HepG2 (cell line): ENCODE results near the gene RAP1A.

Source experiments
- BHLHE40 ChIP-seq: IDR thresholded peaks from 2 replicates; pipeline ENCODE4 v1.6.1; 2011; ENCODE audit warnings: low read length, improper control_type of control experiment
- BRCA1 ChIP-seq: sonication (generic); formaldehyde crosslinking; IDR thresholded peaks from 2 replicates; pipeline ENCODE4 v1.4.0; 2020; ENCODE audit warnings: missing genetic modification reagents
- NR2F1 ChIP-seq, 2 experiments: fragments of 450-650 bp in 1 of 2; formaldehyde crosslinking in 1 of 2; IDR thresholded peaks; 2 replicates each; pipeline versions ENCODE4 v1.5.0 to v1.6.1; 2016 to 2020; ENCODE audit warnings: mild to moderate bottlenecking in 1 of 2, missing compliant biosample characterization in 1 of 2, missing genetic modification reagents in 1 of 2, moderate library complexity in 1 of 2
- PHF20 ChIP-seq: sonication (generic); formaldehyde crosslinking; IDR thresholded peaks from 2 replicates; pipeline ENCODE4 v1.5.0; 2020; ENCODE audit warnings: mild to moderate bottlenecking, missing genetic modification reagents
- RAD21 ChIP-seq: fragments of 450-650 bp; formaldehyde crosslinking; IDR thresholded peaks from 2 replicates; pipeline ENCODE4 v1.5.0; 2020; ENCODE audit warnings: mild to moderate bottlenecking
- SUZ12 ChIP-seq: fragments of 150-350 bp; IDR thresholded peaks from 2 replicates; pipeline ENCODE4 v1.6.1; 2014; ENCODE audit warnings: low read depth, low read length
- ZBTB20 ChIP-seq: sonication (generic); formaldehyde crosslinking; IDR thresholded peaks from 2 replicates; pipeline ENCODE4 v1.8.1; 2023; ENCODE audit warnings: missing genetic modification reagents, low read depth, mild to moderate bottlenecking, borderline replicate concordance
- ZNF335 ChIP-seq: sonication (generic); formaldehyde crosslinking; IDR thresholded peaks from 2 replicates; pipeline ENCODE4 v1.4.0; 2020; ENCODE audit warnings: missing genetic modification reagents
- ZNF660 ChIP-seq: sonication (generic); formaldehyde crosslinking; IDR thresholded peaks from 2 replicates; pipeline ENCODE4 v1.5.1; 2020; ENCODE audit warnings: mild to moderate bottlenecking, low read depth, missing genetic modification reagents, borderline replicate concordance
- ZSCAN12 ChIP-seq: sonication (generic); formaldehyde crosslinking; IDR thresholded peaks from 2 replicates; pipeline ENCODE4 v1.9.0; 2021; ENCODE audit warnings: mild to moderate bottlenecking, missing genetic modification reagents
- ZSCAN20 ChIP-seq: sonication (generic); formaldehyde crosslinking; IDR thresholded peaks from 2 replicates; pipeline ENCODE4 v1.4.0; 2020; ENCODE audit warnings: missing genetic modification reagents, mild to moderate bottlenecking, borderline replicate concordance
- TF ChIP-seq, protein P1 (sequence below): sonication (generic); formaldehyde crosslinking; IDR thresholded peaks from 2 replicates; pipeline ENCODE4 v1.4.0; 2020; ENCODE audit warnings: missing genetic modification reagents
- TF ChIP-seq, protein P2 (sequence below): sonication (generic); formaldehyde crosslinking; IDR thresholded peaks from 2 replicates; pipeline ENCODE4 v1.8.1; 2023; ENCODE audit warnings: missing genetic modification reagents, inconsistent platforms, borderline replicate concordance
- TF ChIP-seq, protein P3 (sequence below): sonication (generic); formaldehyde crosslinking; conservative IDR thresholded peaks from 2 replicates; pipeline ENCODE4 v1.8.0; 2022; ENCODE audit warnings: missing genetic modification reagents

DNA sequence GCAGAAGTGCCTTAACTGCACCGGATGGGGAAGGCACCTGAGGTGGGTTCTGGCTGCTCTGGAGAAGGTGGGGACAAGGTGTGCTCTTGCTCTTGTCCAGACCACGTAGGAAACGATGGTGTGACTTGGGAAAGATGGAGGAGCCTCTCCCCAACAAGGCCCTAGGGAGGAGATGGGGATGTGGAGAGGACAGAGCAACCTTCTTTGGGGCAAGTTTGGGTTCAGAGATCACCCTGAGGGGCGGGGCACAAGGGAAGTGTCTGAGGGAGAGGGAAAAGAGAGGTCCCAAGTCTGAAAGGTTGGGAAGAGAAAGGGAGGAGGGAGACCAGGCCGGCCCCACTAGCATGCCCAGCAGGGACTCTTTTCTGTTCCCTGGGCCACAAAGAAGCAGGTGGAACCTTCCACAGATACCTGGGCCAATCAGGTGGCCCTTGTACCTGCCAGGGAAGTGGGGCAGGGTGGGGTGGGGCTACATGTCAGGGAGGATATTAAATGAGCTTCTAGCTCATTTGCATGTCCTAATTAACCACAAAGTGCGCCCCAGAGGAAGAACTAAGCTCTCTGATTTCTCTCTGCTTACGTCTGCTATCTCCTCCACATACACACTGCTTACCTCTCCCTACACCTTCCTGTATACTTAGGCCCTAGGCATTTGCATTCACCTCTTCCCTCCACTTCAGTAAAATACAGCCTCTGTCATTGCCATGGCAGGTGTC, 103.7 kb downstream of the RAP1A start:
- TF ChIP-seq ZBTB20 (CRISPR knock-in tag): no peak
- no peak for TF ChIP-seq ZSCAN12 (CRISPR knock-in tag)
- TF ChIP-seq RAD21 (CRISPR knock-in tag): no peak
- no peak for TF ChIP-seq NR2F1 (CRISPR knock-in tag; IDR thresholded peaks at IDR 0.05)
- TF ChIP-seq, protein P1, sequence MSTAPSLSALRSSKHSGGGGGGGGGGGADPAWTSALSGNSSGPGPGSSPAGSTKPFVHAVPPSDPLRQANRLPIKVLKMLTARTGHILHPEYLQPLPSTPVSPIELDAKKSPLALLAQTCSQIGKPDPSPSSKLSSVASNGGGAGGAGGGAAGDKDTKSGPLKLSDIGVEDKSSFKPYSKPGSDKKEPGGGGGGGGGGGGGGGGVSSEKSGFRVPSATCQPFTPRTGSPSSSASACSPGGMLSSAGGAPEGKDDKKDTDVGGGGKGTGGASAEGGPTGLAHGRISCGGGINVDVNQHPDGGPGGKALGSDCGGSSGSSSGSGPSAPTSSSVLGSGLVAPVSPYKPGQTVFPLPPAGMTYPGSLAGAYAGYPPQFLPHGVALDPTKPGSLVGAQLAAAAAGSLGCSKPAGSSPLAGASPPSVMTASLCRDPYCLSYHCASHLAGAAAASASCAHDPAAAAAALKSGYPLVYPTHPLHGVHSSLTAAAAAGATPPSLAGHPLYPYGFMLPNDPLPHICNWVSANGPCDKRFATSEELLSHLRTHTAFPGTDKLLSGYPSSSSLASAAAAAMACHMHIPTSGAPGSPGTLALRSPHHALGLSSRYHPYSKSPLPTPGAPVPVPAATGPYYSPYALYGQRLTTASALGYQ: no peak
- no peak for TF ChIP-seq SUZ12
- no peak for TF ChIP-seq ZSCAN20
- TF ChIP-seq BRCA1: no peak
- no peak for TF ChIP-seq BHLHE40
- no peak for TF ChIP-seq PHF20 (CRISPR knock-in tag)
- no peak for TF ChIP-seq ZNF660 (CRISPR knock-in tag)
- TF ChIP-seq, protein P2, sequence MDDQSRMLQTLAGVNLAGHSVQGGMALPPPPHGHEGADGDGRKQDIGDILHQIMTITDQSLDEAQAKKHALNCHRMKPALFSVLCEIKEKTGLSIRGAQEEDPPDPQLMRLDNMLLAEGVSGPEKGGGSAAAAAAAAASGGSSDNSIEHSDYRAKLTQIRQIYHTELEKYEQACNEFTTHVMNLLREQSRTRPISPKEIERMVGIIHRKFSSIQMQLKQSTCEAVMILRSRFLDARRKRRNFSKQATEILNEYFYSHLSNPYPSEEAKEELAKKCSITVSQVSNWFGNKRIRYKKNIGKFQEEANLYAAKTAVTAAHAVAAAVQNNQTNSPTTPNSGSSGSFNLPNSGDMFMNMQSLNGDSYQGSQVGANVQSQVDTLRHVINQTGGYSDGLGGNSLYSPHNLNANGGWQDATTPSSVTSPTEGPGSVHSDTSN (CRISPR knock-in tag): no peak
- TF ChIP-seq ZNF335 (CRISPR knock-in tag): no peak
- TF ChIP-seq, protein P3, sequence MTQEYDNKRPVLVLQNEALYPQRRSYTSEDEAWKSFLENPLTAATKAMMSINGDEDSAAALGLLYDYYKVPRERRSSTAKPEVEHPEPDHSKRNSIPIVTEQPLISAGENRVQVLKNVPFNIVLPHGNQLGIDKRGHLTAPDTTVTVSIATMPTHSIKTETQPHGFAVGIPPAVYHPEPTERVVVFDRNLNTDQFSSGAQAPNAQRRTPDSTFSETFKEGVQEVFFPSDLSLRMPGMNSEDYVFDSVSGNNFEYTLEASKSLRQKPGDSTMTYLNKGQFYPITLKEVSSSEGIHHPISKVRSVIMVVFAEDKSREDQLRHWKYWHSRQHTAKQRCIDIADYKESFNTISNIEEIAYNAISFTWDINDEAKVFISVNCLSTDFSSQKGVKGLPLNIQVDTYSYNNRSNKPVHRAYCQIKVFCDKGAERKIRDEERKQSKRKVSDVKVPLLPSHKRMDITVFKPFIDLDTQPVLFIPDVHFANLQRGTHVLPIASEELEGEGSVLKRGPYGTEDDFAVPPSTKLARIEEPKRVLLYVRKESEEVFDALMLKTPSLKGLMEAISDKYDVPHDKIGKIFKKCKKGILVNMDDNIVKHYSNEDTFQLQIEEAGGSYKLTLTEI (CRISPR knock-in tag): no peak
